ENCODE data around the gene SELE. TPM values are rescaled to one million over a fixed set of nuclear protein-coding genes. Genes with fewer than 3 reads are reported as not detected.

The SELE gene
- total and polyA plus RNA-seq, 9 of the 15 experiments (the other 6 are each of a cell fraction or from before 2014, with no cell fraction given) = 0.08 TPM; not detected in 8

- no peak for TF ChIP-seq HMBOX1 (IDR thresholded peaks at IDR 0.05)
- TF ChIP-seq MNT (conservative IDR thresholded peaks at IDR 0.05) = no peak
- no peak for TF ChIP-seq MAX (CRISPR knock-in tag; IDR thresholded peaks at IDR 0.05)
- TF ChIP-seq MXI1 (IDR thresholded peaks at IDR 0.05; ENCODE audit: low read depth, low read length) = no peak
Observed at GRCh38 chr1:169681140-169681539, 52.7 kb downstream of the SELE start (continued).

GRCh38 chr1:169680377-169681019, 53.4 kb downstream of the SELE start:
- Histone ChIP-seq H4K20me1 (replicated peaks; ENCODE audit: control insufficient read depth, insufficient read depth, low read length) (no peaks in the 10 kb centered on the region), H3K4me3 (no peak overlapping the region), H3K9me3 (replicated peaks; ENCODE audit: control insufficient read depth, insufficient read depth, low read depth, low read length) (no peaks in the 10 kb centered on the region), H2AFZ (ENCODE audit: low read depth, low read length) (no peak overlapping the region), H3K79me2 (ENCODE audit: control insufficient read depth, insufficient read depth, low read length) (no peaks in the 10 kb centered on the region), H3K9me1 (ENCODE audit: control insufficient read depth, insufficient read depth, low read length) (no peaks in the 10 kb centered on the region), H3K4me1 (replicated peaks in 1 of 2; ENCODE audit: control insufficient read depth in 2 of 2, insufficient read depth in 2 of 2, low read length in 2 of 2) (no peaks in the 10 kb centered on the region), H3K4me2 (ENCODE audit: insufficient read depth, low read length) (no peak overlapping the region), H3K27me3 (ENCODE audit: control insufficient read depth in 2 of 2, insufficient read depth in 2 of 2, low read length in 2 of 2) (no peaks in the 10 kb centered on the region; a peak in 1 of 5 replicates), H3K27ac (ENCODE audit: extremely low read depth, low read depth, low read length) (no peak overlapping the region), H3K36me3 (ENCODE audit: control insufficient read depth, insufficient read depth, low read length) (no peaks in the 10 kb centered on the region), H3K9ac (ENCODE audit: insufficient read depth in 1 of 2, low read depth in 2 of 2, low read length in 2 of 2) (no peak overlapping the region)
- ATAC-seq (no peak), FAIRE-seq (no peak), DNase-seq (ENCODE audit: extremely low read depth in 1 of 4, low spot score in 3 of 4) (no peak)
- under 1% methylated on average over 6 of the region's 6 CpGs for WGBS (ENCODE audit: insufficient coverage, low coverage, missing lambda C conversion rate)
- ChIA-PET CTCF (ENCODE audit: low intra/inter-chr PET ratio) (interaction anchor here (0.6 kb wide), 1 partner anchor 16 kb away, joined by 3 read pairs; no protein-coding TSS in a partner anchor), POLR2A (no interaction called here)
- intact Hi-C loops (cut with micrococcal nuclease) = no loop called here
- in situ Hi-C loops (cut with MboI) = no loop called here
- no TSS peak for BruUV-seq (replicated peaks)
- TF ChIP-seq ZKSCAN3 (CRISPR knock-in tag; IDR thresholded peaks at IDR 0.05) (no peak), RBFOX2 (IDR thresholded peaks at IDR 0.05; ENCODE audit: low read depth, low read length) (no peak), BRF1 (IDR thresholded peaks at IDR 0.05; ENCODE audit: borderline replicate concordance, extremely low read depth, insufficient read length) (no peak), POLR2G (IDR thresholded peaks at IDR 0.05; ENCODE audit: low read depth, low read length) (no peak), BACH1 (tag; IDR thresholded peaks at IDR 0.05) (no peak), E2F4 (CRISPR knock-in tag; IDR thresholded peaks at IDR 0.05; ENCODE audit: low read depth) (no peak), TCF3 (CRISPR knock-in tag; IDR thresholded peaks at IDR 0.05) (no peak), U2AF2 (optimal IDR thresholded peaks at IDR 0.05; ENCODE audit: low read depth, low read length) (no peak)

All from K562 (cell line).